GM15510 (cell line): ENCODE measurements around the gene FSTL4.

Experiments
- POLR2A ChIP-seq: IDR thresholded peaks from 3 replicates; pipeline ENCODE4 v1.6.1; 2011; ENCODE audit warnings: borderline replicate concordance; ENCODE audit not compliant: insufficient read length; ENCODE audit errors: extremely low read depth

FSTL4 gene

GRCh38 chr5:133245191-133246052, 366.9 kb downstream of the FSTL4 start:
- TF ChIP-seq POLR2A = no peak

GRCh38 chr5:133244242-133244641, 368.1 kb downstream of the FSTL4 start:
- no peak for TF ChIP-seq POLR2A

- no peak for TF ChIP-seq POLR2A
These were observed 369.1 kb downstream of the FSTL4 start for GRCh38 chr5:133243196-133243595.

GRCh38 chr5:133242221-133242835, 370.0 kb downstream of the FSTL4 start:
- no peak for TF ChIP-seq POLR2A

- TF ChIP-seq POLR2A = no peak
These were observed 370.9 kb downstream of the FSTL4 start for GRCh38 chr5:133241179-133242092.

- TF ChIP-seq POLR2A = no peak
These were observed 371.8 kb downstream of the FSTL4 start for GRCh38 chr5:133240425-133241091.

- TF ChIP-seq POLR2A = no peak
These were observed 373.7 kb downstream of the FSTL4 start for GRCh38 chr5:133238426-133239205.

GRCh38 chr5:133236976-133237375, 375.4 kb downstream of the FSTL4 start:
- TF ChIP-seq POLR2A = no peak

GRCh38 chr5:133236541-133236951, 375.8 kb downstream of the FSTL4 start:
- TF ChIP-seq POLR2A = no peak

GRCh38 chr5:133235696-133236426, 376.5 kb downstream of the FSTL4 start:
- no peak for TF ChIP-seq POLR2A

GRCh38 chr5:133234911-133235310, 377.4 kb downstream of the FSTL4 start:
- no peak for TF ChIP-seq POLR2A

GRCh38 chr5:133234273-133234672, 378.1 kb downstream of the FSTL4 start:
- no peak for TF ChIP-seq POLR2A

- TF ChIP-seq POLR2A = no peak
These were observed 378.7 kb downstream of the FSTL4 start for GRCh38 chr5:133233616-133234015.
